ENCODE measurements around the gene OR8G1. TPM values are rescaled to one million over a fixed set of nuclear protein-coding genes. Genes with fewer than 3 reads are reported as not detected.

Gene OR8G1
- not detected for total RNA-seq
- polyA plus RNA-seq, result not detected
- long read RNA-seq, donor 1, result 0 reads
- long read RNA-seq, donor 2, result 0 reads
- long read RNA-seq, donor 3, result 0 reads

GRCh38 chr11:124240621-124241397, at the start of gene OR8G1:
OR8G1 (plus strand) TSS chr11:124241095; CDS start chr11:124249676, 8,581 bp downstream.
- Histone ChIP-seq H3K36me3 (no peaks in the 10 kb centered on the region), H3K27me3 (no peaks in the 10 kb centered on the region), H3K4me1 (no peaks in the 10 kb centered on the region), H3K27ac (no peak within 1 kb of the TSS), H3K4me3 (no peak within 1 kb of the TSS), H3K9me3 (no peaks in the 10 kb centered on the region)
- ATAC-seq (no peak), DNase-seq (no peak)
- WGBS, 4 donors, result 62 to 69% (median 64%) methylated on average over 3 of the region's 3 CpGs
- TF ChIP-seq CTCF (IDR thresholded peaks at IDR 0.05) (no peak), POLR2A (IDR thresholded peaks at IDR 0.05) (no peak)
- intact Hi-C loops (cut with DNase I), result no loop called here

- peaks cover 0 to 9% (median 0%) of the 10 kb centered on the region in 12 donors for H3K4me1 ChIP-seq
- H3K27ac ChIP-seq, result no peak overlapping the region
- H3K9me3 ChIP-seq, result no peaks in the 10 kb centered on the region
- DNase-seq (no peak), ATAC-seq (no peak)
- H3K36me3 ChIP-seq, result no peaks in the 10 kb centered on the region
- intact Hi-C loops (cut with DNase I), result loop anchor here in 3 of 10 donors (10.0 kb wide), 1 partner anchor 119 kb away; no protein-coding TSS in a partner anchor
- H3K27me3 ChIP-seq, result peaks cover 0 to 6% (median 0%) of the 10 kb centered on the region in 9 donors
- 70 to 80% (median 78%) methylated on average over 6 of the region's 6 CpGs for WGBS, 4 donors
- H3K4me3 ChIP-seq, result no peak overlapping the region
- TF ChIP-seq POLR2A (IDR thresholded peaks at IDR 0.05), result no peak
- TF ChIP-seq CTCF (IDR thresholded peaks at IDR 0.05), result no peak
These were observed 47.5 kb upstream of the OR8G1 start for GRCh38 chr11:124193221-124194010.

- 61 to 77% (median 69%) methylated on average over 6 of the region's 6 CpGs for WGBS, 4 donors
- intact Hi-C loops (cut with DNase I), result loop anchor here in 4 of 10 donors (5.0 to 10.0 kb wide), 2 partner anchors 120 to 122 kb away; no protein-coding TSS in a partner anchor
- no peaks in the 10 kb centered on the region for H3K9me3 ChIP-seq
- TF ChIP-seq POLR2A (IDR thresholded peaks at IDR 0.05) (no peak), CTCF (IDR thresholded peaks at IDR 0.05) (no peak)
- no peak overlapping the region for H3K27ac ChIP-seq
- H3K4me1 ChIP-seq, result peaks cover 0 to 9% (median 0%) of the 10 kb centered on the region in 12 donors
- H3K27me3 ChIP-seq, result peaks cover 0 to under 1% (median 0%) of the 10 kb centered on the region in 9 donors
- H3K36me3 ChIP-seq, result no peaks in the 10 kb centered on the region
- no peak overlapping the region for H3K4me3 ChIP-seq
- no peak for ATAC-seq
- no peak for DNase-seq
These were observed 46.4 kb upstream of the OR8G1 start for GRCh38 chr11:124194293-124195188.

Measured in heart left ventricle (tissue), 16 donors.